Activated gamma-delta T cell treated with Interleukin-2 at 50 U/mL for 16 hours (primary cell): ENCODE measurements around the gene PRR5.

Experiments used
- DNase-seq: peaks from one replicate; pipeline ENCODE4 v3.0.0-alpha.2; 2020

PRR5 gene

GRCh38 chr22:44759430-44760310, 57.7 kb downstream of the PRR5 start:
- DNase-seq = no peak

DNA sequence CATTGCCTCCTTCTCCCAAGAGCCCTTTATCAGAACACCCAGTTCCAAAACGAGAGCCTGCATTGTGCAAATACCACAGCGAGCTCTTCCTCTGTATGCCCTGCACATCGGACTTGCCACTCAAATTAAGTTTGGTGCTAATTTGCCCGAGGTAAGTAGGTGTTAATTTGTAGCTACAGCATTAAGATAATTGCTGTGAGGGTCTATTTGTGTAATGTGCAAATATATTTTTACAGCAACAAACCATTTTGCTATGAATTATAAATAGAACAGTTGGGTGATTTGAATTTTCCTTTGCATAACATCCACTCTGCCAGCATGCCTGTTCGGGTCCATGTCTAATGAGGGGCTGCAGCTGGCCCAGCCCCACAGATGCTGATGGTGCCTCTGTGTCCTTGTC, 58.5 kb downstream of the PRR5 start:
- no peak for DNase-seq

DNA sequence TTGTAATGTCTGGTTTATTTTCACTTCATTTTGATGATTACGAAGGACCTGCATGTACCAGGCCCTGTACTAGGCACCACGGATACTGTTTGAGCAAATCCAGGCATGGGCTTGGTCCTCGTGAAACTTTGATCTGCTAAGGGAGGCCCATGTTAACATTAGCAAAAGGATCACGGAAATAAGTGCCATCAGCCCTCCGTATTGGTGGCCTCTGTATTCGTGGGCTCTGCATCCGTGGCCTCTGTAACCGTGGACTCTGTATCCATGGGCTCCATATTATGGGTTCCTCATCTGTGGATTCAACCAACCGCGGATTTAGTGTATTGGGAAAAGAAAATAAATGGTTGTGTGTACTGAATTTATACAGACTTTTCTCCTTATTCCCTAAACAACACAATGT, 59.0 kb downstream of the PRR5 start:
- DNase-seq = no peak

DNA sequence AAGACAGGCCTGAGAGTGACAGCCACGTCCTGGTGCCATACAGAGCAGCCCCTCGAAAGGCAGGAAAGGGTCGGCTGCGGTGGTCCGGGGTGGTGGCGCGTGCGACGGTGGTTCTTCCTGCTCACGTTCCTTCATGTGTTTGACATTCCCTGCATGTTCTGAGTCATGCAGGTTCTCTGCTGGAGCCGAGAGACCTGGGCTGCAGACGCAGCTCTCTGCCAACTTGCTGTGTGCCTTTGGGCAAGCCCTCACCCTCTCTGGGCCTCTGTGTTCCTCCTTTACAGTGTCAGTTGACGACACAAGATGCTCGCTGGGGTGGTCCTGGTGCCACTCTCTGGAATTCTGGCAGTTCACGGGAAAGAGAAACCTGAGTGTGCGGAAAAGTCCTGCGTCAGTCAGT, 62.4 kb downstream of the PRR5 start:
- no peak for DNase-seq

- DNase-seq = no peak
These were observed 63.0 kb downstream of the PRR5 start for GRCh38 chr22:44764974-44765373.

- DNase-seq = no peak
These were observed 63.7 kb downstream of the PRR5 start for GRCh38 chr22:44765571-44766285.

- no peak for DNase-seq
These were observed 71.1 kb downstream of the PRR5 start for GRCh38 chr22:44773082-44773481.

DNA sequence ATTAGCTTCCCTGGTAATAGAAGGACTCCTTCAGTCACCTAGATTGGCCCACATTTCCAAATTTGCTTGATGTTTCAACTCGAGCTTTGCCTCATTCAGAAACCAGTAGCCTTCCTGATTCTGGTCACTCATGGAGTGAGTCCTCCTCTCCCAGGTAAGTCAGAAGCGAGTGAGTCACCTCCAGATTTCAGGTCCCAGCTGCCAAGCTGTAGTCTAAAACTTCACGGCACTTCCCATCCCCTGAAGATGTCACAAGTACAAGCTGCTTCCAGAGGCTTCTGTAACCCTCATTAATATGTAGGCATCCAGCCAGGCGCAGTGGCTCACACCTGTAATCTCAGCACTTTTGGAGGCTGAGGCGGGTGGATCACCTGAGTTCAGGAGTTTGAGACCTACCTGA, 73.9 kb downstream of the PRR5 start:
- DNase-seq = no peak

GRCh38 chr22:44776605-44777363, 74.8 kb downstream of the PRR5 start:
- DNase-seq = no peak

GRCh38 chr22:44777364-44777755, 75.4 kb downstream of the PRR5 start:
- DNase-seq = no peak

- no peak for DNase-seq
These were observed 79.0 kb downstream of the PRR5 start for GRCh38 chr22:44780876-44781449.

GRCh38 chr22:44782363-44782963, 80.5 kb downstream of the PRR5 start:
- no peak for DNase-seq

GRCh38 chr22:44783091-44783490, 81.1 kb downstream of the PRR5 start:
- no peak for DNase-seq

- DNase-seq = no peak
These were observed 81.6 kb downstream of the PRR5 start for GRCh38 chr22:44783581-44783980.

- DNase-seq = no peak
These were observed 84.1 kb downstream of the PRR5 start for GRCh38 chr22:44786136-44786535.

DNA sequence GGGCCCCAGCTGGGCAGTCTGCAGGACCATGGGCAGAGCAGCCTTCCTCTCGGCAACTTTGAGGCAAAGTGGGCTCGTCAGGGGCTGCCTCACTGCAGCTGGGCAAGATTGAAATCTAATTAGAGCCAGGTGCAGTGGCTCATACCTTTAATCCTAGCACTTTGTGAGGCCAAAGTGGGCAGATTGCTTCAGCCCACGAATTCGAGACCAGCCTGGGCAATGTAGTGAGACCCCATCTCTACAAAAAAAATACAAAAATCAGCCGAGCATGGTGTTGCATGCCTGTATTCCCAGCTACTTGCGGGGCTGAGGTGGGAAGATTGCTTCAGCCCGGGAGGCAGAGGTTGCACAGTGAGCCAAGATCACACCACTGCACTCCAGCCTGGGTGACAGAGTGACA, 84.6 kb downstream of the PRR5 start:
- DNase-seq = no peak
